IMR-90 (cell line): ENCODE data around the gene RBM8A.
A peak's percentile ranks its signal among the peaks of the same experiment; 100 is the strongest.

ENCODE experiments used
- BHLHE40 ChIP-seq: fragments of 150-350 bp; IDR thresholded peaks from 2 replicates; pipeline ENCODE4 v1.6.1; 2016; ENCODE audit warnings: mild to moderate bottlenecking, low read depth, low read length
- CEBPB ChIP-seq: IDR thresholded peaks from 2 replicates; pipeline ENCODE4 v1.6.1; 2012; ENCODE audit warnings: low read depth, low read length, improper control_type of control experiment
- CHD1 ChIP-seq: IDR thresholded peaks from 2 replicates; pipeline ENCODE4 v1.6.1; 2012; ENCODE audit warnings: low read depth, low read length, improper control_type of control experiment
- CTCF ChIP-seq: conservative IDR thresholded peaks from 2 replicates; pipeline ENCODE4 v1.5.1; 2012; ENCODE audit warnings: mild to moderate bottlenecking, low read depth, low read length, improper control_type of control experiment
- FOS ChIP-seq: fragments of 150-350 bp; IDR thresholded peaks from 2 replicates; pipeline ENCODE4 v1.6.1; 2016; ENCODE audit warnings: low read depth, low read length
- MAFK ChIP-seq: IDR thresholded peaks from 2 replicates; pipeline ENCODE4 v1.6.1; 2012; ENCODE audit warnings: low read depth, low read length, improper control_type of control experiment
- MXI1 ChIP-seq: IDR thresholded peaks from 2 replicates; pipeline ENCODE4 v1.6.1; 2012; ENCODE audit warnings: low read depth, mild to moderate bottlenecking, low read length, moderate library complexity, borderline replicate concordance
- POLR2A ChIP-seq: IDR thresholded peaks from 2 replicates; pipeline ENCODE4 v1.6.1; 2012; ENCODE audit warnings: mild to moderate bottlenecking, low read depth, low read length
- RFX5 ChIP-seq: IDR thresholded peaks from 2 replicates; pipeline ENCODE4 v1.8.0; 2012; ENCODE audit warnings: low read depth, mild to moderate bottlenecking, low read length, moderate library complexity
- SMC3 ChIP-seq: fragments of 150-350 bp; IDR thresholded peaks from 2 replicates; pipeline ENCODE4 v1.6.1; 2016; ENCODE audit warnings: low read depth, mild to moderate bottlenecking, antibody characterized with exemption, low read length, moderate library complexity

GRCh38 chr1:145936247-145936646, 9.0 kb upstream of the RBM8A start:
- no peak for TF ChIP-seq CTCF
- TF ChIP-seq BHLHE40, result no peak
- no peak for TF ChIP-seq POLR2A
- TF ChIP-seq RFX5, result no peak
- TF ChIP-seq CEBPB, result peak; percentile 69
- no peak for TF ChIP-seq SMC3
- no peak for TF ChIP-seq CHD1
- no peak for TF ChIP-seq FOS
- TF ChIP-seq MXI1, result no peak
- no peak for TF ChIP-seq MAFK
